SK-N-SH (cell line): ENCODE measurements around the gene TNFRSF19. TPM values are rescaled to one million over a fixed set of nuclear protein-coding genes. Genes with fewer than 3 reads are reported as not detected.

Experiments used
- CTCF ChIA-PET: fragments of 300-600, 350-600 bp; formaldehyde crosslinking; extraction: SDS; loops from one replicate; lab custom pipeline; 2021; lab: Yijun Ruan, JAX
- POLR2A ChIA-PET: fragments of 350-600 bp; sonication (Branson Sonifier 250); formaldehyde crosslinking; extraction: SDS; loops from one replicate; lab custom pipeline; 2020; ENCODE audit warnings: antibody characterized with exemption, inconsistent platforms; lab: Yijun Ruan, JAX
- DNase-seq: peaks from one replicate; pipeline ENCODE4 v3.0.0; 2012
- H2AFZ ChIP-seq: fragments of 200-600 bp; sonication (generic); 2 replicates; pipeline ENCODE4 v1.8.1; 2016; ENCODE audit warnings: antibody characterized with exemption, mild to moderate bottlenecking, low read depth
- H3F3A ChIP-seq: fragments of 200-600 bp; sonication (generic); replicated peaks from 2 replicates; pipeline ENCODE3; 2016; ENCODE audit warnings: antibody characterized with exemption, mild to moderate bottlenecking; ENCODE audit not compliant: insufficient read depth
- H3K27ac ChIP-seq, 2 experiments: fragments of 200-500 bp in 1 of 2; fragments of 200-600 bp in 1 of 2; sonication (Bioruptor generic) in 1 of 2; sonication (generic), shearing (Covaris generic) in 1 of 2; 2 replicates each; pipeline versions ENCODE4 v1.5.1 to v1.6.1; 2014 to 2016; ENCODE audit warnings: low read depth in 2 of 2, inconsistent platforms in 1 of 2, low read length in 1 of 2, mild to moderate bottlenecking in 1 of 2, mixed read lengths in 1 of 2
- H3K27me3 ChIP-seq: fragments of 200-600 bp; sonication (generic), shearing (Covaris generic); 2 replicates; pipeline ENCODE4 v1.6.1; 2016; ENCODE audit warnings: mixed run types; ENCODE audit not compliant: insufficient read depth
- H3K36me3 ChIP-seq, 2 experiments: fragments of 200-500 bp in 1 of 2; fragments of 200-600 bp in 1 of 2; sonication (Bioruptor generic) in 1 of 2; sonication (generic) in 1 of 2; replicated peaks in 1 of 2; 2 replicates each; pipeline versions ENCODE3 to v1.5.1; 2014 to 2016; ENCODE audit warnings: low read length in 1 of 2, mild to moderate bottlenecking in 1 of 2; ENCODE audit not compliant: insufficient read depth in 2 of 2, control insufficient read depth in 1 of 2
- H3K4me1 ChIP-seq, 2 experiments: fragments of 200-500 bp in 1 of 2; fragments of 200-600 bp in 1 of 2; sonication (Bioruptor generic) in 1 of 2; sonication (generic), shearing (Covaris generic) in 1 of 2; 2 replicates each; pipeline versions ENCODE4 v1.5.1 to v1.6.1; 2014 to 2016; ENCODE audit warnings: low read depth in 1 of 2, low read length in 1 of 2, mixed run types in 1 of 2; ENCODE audit not compliant: insufficient read depth in 2 of 2, control insufficient read depth in 1 of 2
- H3K4me2 ChIP-seq: fragments of 200-600 bp; sonication (generic), shearing (Covaris generic); 2 replicates; pipeline ENCODE4 v1.6.1; 2017; ENCODE audit warnings: mixed run types
- H3K4me3 ChIP-seq, 2 experiments: fragments of 200-500 bp in 1 of 2; fragments of 200-600 bp in 1 of 2; sonication (Bioruptor generic) in 1 of 2; sonication (generic), shearing (Covaris generic) in 1 of 2; 2 replicates each; pipeline versions ENCODE4 v1.5.1 to v1.8.1; 2014 to 2016; ENCODE audit warnings: low read depth in 2 of 2, inconsistent platforms in 1 of 2, low read length in 1 of 2, mild to moderate bottlenecking in 1 of 2, mixed read lengths in 1 of 2, moderate library complexity in 1 of 2
- H3K79me2 ChIP-seq: fragments of 200-600 bp; sonication (generic); 2 replicates; pipeline ENCODE4 v1.8.1; 2017; ENCODE audit warnings: mild to moderate bottlenecking; ENCODE audit not compliant: insufficient read depth
- H3K9ac ChIP-seq: fragments of 200-600 bp; sonication (generic); 2 replicates; pipeline ENCODE4 v1.6.1; 2017; ENCODE audit warnings: mixed run types
- H3K9me2 ChIP-seq: fragments of 200-600 bp; sonication (generic); 2 replicates; pipeline ENCODE4 v1.6.1; 2017; ENCODE audit warnings: mixed run types
- H3K9me3 ChIP-seq: fragments of 200-600 bp; sonication (generic); 2 replicates; pipeline ENCODE4 v1.6.1; 2017; ENCODE audit warnings: mixed run types, mild to moderate bottlenecking, moderate library complexity
- H4K20me1 ChIP-seq: fragments of 200-600 bp; sonication (generic); 2 replicates; pipeline ENCODE4 v1.6.1; 2017; ENCODE audit warnings: mild to moderate bottlenecking, mixed run types; ENCODE audit not compliant: insufficient read depth
- EZH2phosphoT487 ChIP-seq: fragments of 200-600 bp; sonication (generic); IDR thresholded peaks from 2 replicates; pipeline ENCODE4 v1.6.1; 2017; ENCODE audit warnings: low read depth, mixed run types, mild to moderate bottlenecking, antibody characterized with exemption, moderate library complexity, borderline replicate concordance
- FOXM1 ChIP-seq: IDR thresholded peaks from 2 replicates; pipeline ENCODE4 v1.4.0; 2012; ENCODE audit warnings: low read depth, mild to moderate bottlenecking
- IRF3 ChIP-seq: fragments of 150-350 bp; IDR thresholded peaks from 2 replicates; pipeline ENCODE4 v1.6.1; 2016; ENCODE audit warnings: mild to moderate bottlenecking, low read depth, low read length
- MEF2A ChIP-seq: IDR thresholded peaks from 2 replicates; pipeline ENCODE4 v1.4.0; 2012; ENCODE audit warnings: low read depth, borderline replicate concordance
- MXI1 ChIP-seq: IDR thresholded peaks from 2 replicates; pipeline ENCODE4 v1.6.1; 2012; ENCODE audit warnings: mild to moderate bottlenecking, low read depth, low read length, improper control_type of control experiment
- NFIC ChIP-seq: IDR thresholded peaks from 2 replicates; pipeline ENCODE4 v1.4.0; 2012; ENCODE audit warnings: borderline replicate concordance
- NRF1 ChIP-seq: IDR thresholded peaks from 2 replicates; pipeline ENCODE4 v1.6.1; 2012; ENCODE audit warnings: low read depth, mild to moderate bottlenecking, low read length
- POLR2AphosphoS5 ChIP-seq: IDR thresholded peaks from 2 replicates; pipeline ENCODE4 v1.6.1; 2012; ENCODE audit warnings: low read depth, low read length
- RAD21 ChIP-seq: IDR thresholded peaks from 2 replicates; pipeline ENCODE4 v1.6.1; 2012; ENCODE audit warnings: mild to moderate bottlenecking, low read length
- RFX5 ChIP-seq: IDR thresholded peaks from 2 replicates; pipeline ENCODE4 v1.6.1; 2012; ENCODE audit warnings: mild to moderate bottlenecking, improper control_type of control experiment, low read length
- SIN3A ChIP-seq: IDR thresholded peaks from 2 replicates; pipeline ENCODE4 v1.6.1; 2012; ENCODE audit warnings: low read depth, mild to moderate bottlenecking, low read length, moderate library complexity, borderline replicate concordance
- TAF1 ChIP-seq: IDR thresholded peaks from 2 replicates; pipeline ENCODE4 v1.6.1; 2012; ENCODE audit warnings: low read depth, mild to moderate bottlenecking, low read length, moderate library complexity, borderline replicate concordance
- TCF12 ChIP-seq: IDR thresholded peaks from 2 replicates; pipeline ENCODE4 v1.4.0; 2012
- TEAD4 ChIP-seq: IDR thresholded peaks from 2 replicates; pipeline ENCODE4 v1.4.0; 2012; ENCODE audit warnings: mild to moderate bottlenecking, borderline replicate concordance; ENCODE audit not compliant: insufficient read depth
- ZBTB33 ChIP-seq: IDR thresholded peaks from 2 replicates; pipeline ENCODE4 v1.4.0; 2012; ENCODE audit warnings: low read depth, borderline replicate concordance
- WGBS: methylation state at CpG from one replicate; pipeline ENCODE4 v1.1.6; 2017; ENCODE audit warnings: low lambda C conversion rate; 5-methylcytosine and 5-hydroxymethylcytosine counted together
- polyA plus RNA-seq, 3 experiments: library from polyadenylated mRNA; depleted of rRNA; stranded (reverse); fragments of >200 nt; gene quantifications; 2 replicates each; pipeline ENCODE4 v1.2.3, GENCODE V29; 2012
- TF ChIP-seq, protein P1 (sequence below): IDR thresholded peaks from 2 replicates; pipeline ENCODE4 v1.4.0; 2012; ENCODE audit warnings: low read depth, borderline replicate concordance

The TNFRSF19 gene
- polyA plus RNA-seq, 1 of the 3 experiments (the other 2 are of a cell fraction), result 4.6 TPM

- no peak for TF ChIP-seq RFX5
- TF ChIP-seq POLR2AphosphoS5, result no peak
- no peak for TF ChIP-seq FOXM1
- no peak for TF ChIP-seq NFIC
- TF ChIP-seq TCF12, result no peak
- TF ChIP-seq MXI1, result no peak
- TF ChIP-seq RAD21, result no peak
- no peak for TF ChIP-seq EZH2phosphoT487
- TF ChIP-seq TAF1, result no peak
- no peak for TF ChIP-seq TEAD4
- TF ChIP-seq, protein P1, sequence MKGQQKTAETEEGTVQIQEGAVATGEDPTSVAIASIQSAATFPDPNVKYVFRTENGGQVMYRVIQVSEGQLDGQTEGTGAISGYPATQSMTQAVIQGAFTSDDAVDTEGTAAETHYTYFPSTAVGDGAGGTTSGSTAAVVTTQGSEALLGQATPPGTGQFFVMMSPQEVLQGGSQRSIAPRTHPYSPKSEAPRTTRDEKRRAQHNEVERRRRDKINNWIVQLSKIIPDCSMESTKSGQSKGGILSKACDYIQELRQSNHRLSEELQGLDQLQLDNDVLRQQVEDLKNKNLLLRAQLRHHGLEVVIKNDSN, result no peak
- TF ChIP-seq IRF3, result no peak
- no peak for TF ChIP-seq ZBTB33
- TF ChIP-seq SIN3A, result no peak
- no peak for TF ChIP-seq NRF1
- no peak for TF ChIP-seq MEF2A
- TF ChIP-seq, all 33 proteins: peak for 0
These were observed 117.4 kb downstream of the TNFRSF19 start for GRCh38 chr13:23687614-23688013.

More at GRCh38 chr13:23687614-23688013, 117.4 kb downstream of the TNFRSF19 start:
- 87% methylated on average over 5 of the region's 5 CpGs for WGBS
- Histone ChIP-seq H3K4me3 (no peak overlapping the region), H3K79me2 (no peaks in the 10 kb centered on the region), H3K9me3 (peaks cover 9% of the 10 kb centered on the region; the same call in 1 of the 2 replicates), H3K36me3 (no peaks in the 10 kb centered on the region), H3K9ac (no peak overlapping the region), H3K4me2 (no peak overlapping the region), H3K9me2 (no peaks in the 10 kb centered on the region), H3K4me1 (peaks cover 0 to 4% of the 10 kb centered on the region in 2 experiments; a peak in 1 of 4 replicates), H3F3A (no peaks in the 10 kb centered on the region), H3K27ac (no peak overlapping the region), H2AFZ (no peak overlapping the region), H3K27me3 (no peaks in the 10 kb centered on the region), H4K20me1 (no peaks in the 10 kb centered on the region)
- CTCF ChIA-PET, result interaction anchor here (1.3 to 1.4 kb wide), 2 partner anchors 19 to 109 kb away, joined by 5 read pairs; no protein-coding TSS in a partner anchor
- POLR2A ChIA-PET, result no interaction called here
- no peak for DNase-seq
